ENCODE results near the gene SCAF4.
A peak's percentile ranks its signal among the peaks of the same experiment; 100 is the strongest.
"Not testable (repeated sequence)": the region's sequence is repeated elsewhere in the genome, so short reads cannot be mapped to it uniquely, and the experiment has no call there.

The SCAF4 gene

DNA sequence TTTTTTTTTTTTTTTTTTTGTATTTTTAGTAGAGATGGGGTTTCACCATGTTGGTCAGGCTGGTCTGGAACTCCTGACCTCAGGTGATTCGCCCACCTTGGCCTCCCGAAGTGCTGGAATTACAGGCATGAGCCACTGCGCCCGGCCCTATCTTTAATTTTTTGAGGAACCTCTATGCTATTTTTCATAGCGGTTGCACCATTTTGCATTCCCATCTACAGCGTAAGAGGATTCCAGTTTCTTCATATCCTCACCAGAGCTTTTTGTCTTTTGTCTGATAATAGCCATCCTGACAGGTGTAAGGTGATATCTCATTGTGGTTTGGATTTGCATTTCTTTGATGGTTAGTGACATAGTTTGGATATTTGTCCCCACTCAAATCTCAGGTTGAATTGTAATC lies 100.0 kb downstream of the SCAF4 start:
- DNase-seq: not testable (repeated sequence)

DNA sequence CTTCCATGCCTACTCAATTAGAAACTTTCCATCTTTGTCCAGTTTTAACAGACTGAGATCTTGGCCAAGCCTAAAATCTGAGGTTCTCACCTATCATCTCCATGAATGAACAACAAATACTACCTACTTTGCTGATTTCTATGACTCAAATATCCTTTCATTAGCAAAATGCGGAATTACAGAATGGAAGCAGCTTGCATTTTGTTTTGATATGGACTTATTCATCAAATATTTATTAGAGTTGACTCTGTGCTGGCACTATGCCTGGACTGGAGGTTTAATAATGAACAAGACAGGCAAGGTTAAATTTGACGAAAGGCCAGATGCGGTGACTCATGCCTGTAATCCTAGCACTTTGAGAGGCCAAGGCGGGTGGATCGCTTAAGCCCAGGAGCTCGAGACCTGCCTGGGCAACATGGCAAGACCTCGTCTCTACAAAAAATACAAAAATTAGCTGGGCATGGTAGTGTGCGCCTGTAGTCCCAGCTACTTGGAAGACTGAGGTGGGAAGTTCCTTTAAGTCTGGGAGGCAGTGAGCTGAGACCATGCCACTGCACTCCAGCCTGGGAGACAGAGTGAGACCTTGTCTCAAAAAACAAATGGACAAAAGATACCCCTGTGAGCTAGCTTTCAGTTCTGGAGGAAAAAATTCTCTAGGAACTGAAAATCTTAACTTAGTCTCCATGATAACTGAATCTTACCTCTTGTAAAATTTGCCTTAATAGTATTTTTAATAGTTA lies 101.8 kb downstream of the SCAF4 start:
- DNase-seq: peak; percentile 97

GRCh38 chr21:31624961-31625491 lies 106.9 kb downstream of the SCAF4 start:
- no peak for DNase-seq

GRCh38 chr21:31624181-31624580 lies 107.7 kb downstream of the SCAF4 start:
- DNase-seq: no peak

DNA sequence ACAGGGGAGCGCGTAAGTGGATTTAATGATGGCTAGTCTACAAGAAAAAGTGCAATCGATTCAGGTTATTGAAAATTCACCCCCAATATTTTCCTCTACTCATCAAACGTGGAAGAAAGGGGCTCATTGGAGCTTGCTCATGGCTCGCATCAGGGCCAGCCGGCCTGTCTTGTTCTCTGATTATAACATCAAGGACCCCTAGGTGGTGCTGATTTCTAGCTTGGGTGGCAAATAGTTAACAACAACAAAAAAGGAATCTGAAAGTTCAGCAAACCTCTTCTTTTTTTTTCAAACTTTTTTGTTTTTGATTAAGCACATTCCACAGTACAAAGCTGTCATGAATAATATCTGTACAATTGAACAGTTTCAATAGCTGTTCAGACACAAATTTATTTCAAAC lies 108.3 kb downstream of the SCAF4 start:
- DNase-seq: no peak

DNA sequence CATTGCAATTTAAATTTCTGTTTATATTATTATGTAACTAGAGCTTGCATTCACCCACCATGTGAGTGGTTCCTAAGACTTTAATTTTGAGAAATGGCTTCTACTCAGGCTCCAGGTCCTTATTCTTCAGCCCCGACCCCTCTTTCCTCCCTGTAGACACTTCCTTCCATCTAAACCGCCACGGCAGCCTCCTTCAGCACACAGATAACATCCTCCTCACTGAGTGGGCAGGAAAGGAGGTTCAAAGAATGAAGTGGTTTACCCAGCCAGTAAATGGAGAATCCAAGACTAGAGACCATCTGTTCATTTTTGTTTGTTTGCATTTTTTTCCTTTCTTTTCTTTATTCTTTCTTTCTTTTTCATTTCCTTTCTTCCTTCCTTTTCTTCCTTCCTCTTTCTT lies 109.5 kb downstream of the SCAF4 start:
- no peak for DNase-seq
